Adipocyte (in vitro differentiated cells): ENCODE measurements around the gene PROKR2.

Experiments
- DNase-seq: peaks from one replicate; pipeline ENCODE4 v3.0.0-alpha.2; 2015; ENCODE audit warnings: low read depth
- H3K27me3 ChIP-seq: replicated peaks from 2 replicates; pipeline ENCODE4 v1.7.0; 2013; ENCODE audit warnings: mild to moderate bottlenecking, low read length, moderate library complexity; ENCODE audit not compliant: control insufficient read depth, insufficient read depth
- H3K36me3 ChIP-seq: 2 replicates; pipeline ENCODE4 v1.7.0; 2013; ENCODE audit warnings: low read length, mild to moderate bottlenecking, moderate library complexity; ENCODE audit not compliant: control insufficient read depth, insufficient read depth, severe bottlenecking
- H3K4me1 ChIP-seq: 2 replicates; pipeline ENCODE4 v1.7.0; 2013; ENCODE audit warnings: mild to moderate bottlenecking, low read length, moderate library complexity; ENCODE audit not compliant: control insufficient read depth, insufficient read depth
- H3K4me3 ChIP-seq: 2 replicates; pipeline ENCODE4 v1.7.0; 2013; ENCODE audit warnings: mild to moderate bottlenecking, low read length, moderate library complexity
- H3K9ac ChIP-seq: 2 replicates; pipeline ENCODE4 v1.7.0; 2013; ENCODE audit warnings: mild to moderate bottlenecking, low read length, moderate library complexity
- H3K9me3 ChIP-seq: 2 replicates; pipeline ENCODE4 v1.7.0; 2013; ENCODE audit warnings: mild to moderate bottlenecking, low read length, moderate library complexity; ENCODE audit not compliant: control insufficient read depth

The PROKR2 gene

DNA sequence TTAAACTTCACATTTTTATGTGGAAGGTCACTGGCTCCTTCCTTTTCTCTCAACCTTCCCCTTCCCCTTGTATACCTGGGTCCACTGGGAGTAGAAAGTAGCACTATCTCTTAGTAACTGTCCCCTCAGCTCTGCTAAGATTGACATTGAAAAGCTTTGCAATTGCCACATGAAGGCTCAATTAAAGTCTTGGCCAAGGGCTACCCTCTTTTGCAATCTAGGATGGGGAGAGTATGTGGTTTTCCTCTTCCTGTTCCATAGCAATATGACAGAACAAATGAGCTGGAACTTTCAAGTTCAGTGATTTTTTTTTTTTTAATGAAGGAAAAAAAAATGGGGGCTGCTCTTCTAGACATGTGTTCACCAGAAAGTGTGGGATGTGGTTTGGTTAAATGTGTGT lies 37.1 kb downstream of the PROKR2 start:
- Histone ChIP-seq H3K9ac (no peak overlapping the region), H3K4me3 (no peak overlapping the region), H3K4me1 (no peaks in the 10 kb centered on the region), H3K27me3 (no peaks in the 10 kb centered on the region), H3K9me3 (peaks cover 3% of the 10 kb centered on the region), H3K36me3 (no peaks in the 10 kb centered on the region)
- DNase-seq: no peak

DNA sequence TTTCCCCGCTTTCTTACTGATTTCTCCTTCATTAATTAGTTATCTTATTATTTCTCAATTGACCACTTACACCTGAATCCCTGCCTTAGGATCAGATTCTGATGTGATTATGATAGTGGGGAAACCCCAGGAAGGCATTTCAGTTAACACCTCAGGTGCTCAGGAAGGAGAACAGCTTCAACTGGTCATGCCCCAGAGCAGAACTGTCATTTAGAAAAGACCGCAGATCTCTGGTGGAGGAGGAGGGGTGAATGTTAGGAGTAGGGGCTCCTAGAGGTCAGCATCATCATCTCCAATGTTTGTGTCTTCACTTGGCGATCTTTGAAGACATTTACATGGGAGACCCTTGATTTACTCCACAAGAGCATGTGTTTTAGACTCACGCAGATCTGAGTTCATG lies 44.5 kb downstream of the PROKR2 start:
- Histone ChIP-seq H3K27me3 (peaks cover 5% of the 10 kb centered on the region), H3K9ac (no peak overlapping the region), H3K4me1 (no peaks in the 10 kb centered on the region), H3K36me3 (no peaks in the 10 kb centered on the region), H3K9me3 (no peaks in the 10 kb centered on the region), H3K4me3 (no peak overlapping the region)
- no peak for DNase-seq

DNA sequence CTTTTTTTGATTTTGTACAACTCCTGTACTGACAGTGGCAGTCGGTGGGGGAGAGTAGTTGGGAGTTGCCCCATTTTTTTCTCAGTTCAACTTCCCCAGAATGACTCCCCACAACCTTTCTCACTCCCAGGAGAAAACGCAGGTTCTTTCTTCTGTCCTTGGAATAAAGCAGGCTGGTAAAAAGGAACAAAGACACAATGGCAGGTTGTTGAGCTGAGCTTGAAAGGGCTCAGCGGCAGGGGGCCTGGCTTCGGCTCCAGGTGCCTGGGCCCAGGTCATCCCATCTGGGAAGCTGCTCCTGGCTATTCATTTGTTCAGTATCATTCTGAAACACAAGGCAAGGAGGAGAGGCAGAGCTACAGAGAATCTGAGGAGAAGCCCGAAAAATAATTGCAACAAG lies 46.2 kb downstream of the PROKR2 start:
- Histone ChIP-seq H3K9me3 (no peaks in the 10 kb centered on the region), H3K4me1 (no peaks in the 10 kb centered on the region), H3K36me3 (no peaks in the 10 kb centered on the region), H3K27me3 (peaks cover 5% of the 10 kb centered on the region), H3K4me3 (no peak overlapping the region), H3K9ac (no peak overlapping the region)
- DNase-seq: no peak

DNA sequence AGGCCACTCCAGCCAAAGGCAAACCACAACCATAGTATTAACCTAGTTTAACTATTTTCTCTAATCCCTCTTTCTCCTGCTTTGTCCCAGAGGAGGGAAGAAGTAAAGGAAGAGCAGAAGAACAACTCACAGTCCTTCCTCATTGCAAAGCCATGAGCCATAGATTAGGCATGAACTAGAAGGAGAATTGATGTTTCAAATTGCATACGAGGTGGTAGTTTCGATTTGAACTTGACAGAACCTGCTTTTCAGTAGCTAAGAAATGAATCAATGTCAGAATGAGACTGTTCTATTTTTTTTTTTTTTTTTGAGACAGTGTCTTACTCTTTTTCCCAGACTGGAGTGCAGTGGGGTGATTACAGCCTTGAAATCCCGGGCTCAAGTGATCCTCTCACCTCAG lies 48.3 kb downstream of the PROKR2 start:
- H3K4me3 ChIP-seq: no peak overlapping the region
- H3K9ac ChIP-seq: no peak overlapping the region
- peaks cover 16% of the 10 kb centered on the region for H3K27me3 ChIP-seq
- H3K36me3 ChIP-seq: no peaks in the 10 kb centered on the region
- no peak for DNase-seq
- no peaks in the 10 kb centered on the region for H3K9me3 ChIP-seq
- H3K4me1 ChIP-seq: no peaks in the 10 kb centered on the region

DNA sequence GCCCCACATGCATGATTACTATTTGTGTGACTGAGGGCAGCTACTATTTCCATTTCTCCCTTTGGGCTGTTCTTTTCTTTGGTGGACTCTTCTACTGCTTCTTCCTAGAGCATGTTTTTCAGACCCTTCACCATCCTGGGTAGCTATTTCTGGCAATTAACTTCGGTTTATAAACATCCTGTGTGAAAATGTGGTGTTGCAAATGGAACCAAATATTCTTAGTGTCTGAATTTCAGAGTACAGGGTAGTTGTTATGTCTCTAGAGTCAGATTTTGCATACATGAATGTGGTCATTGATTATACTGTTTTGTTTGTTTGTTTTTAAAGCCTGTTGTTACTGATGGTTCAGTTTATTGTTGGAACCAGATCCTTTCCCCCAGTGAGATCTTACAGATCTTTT lies 49.7 kb downstream of the PROKR2 start:
- no peak for DNase-seq
- Histone ChIP-seq H3K9ac (no peak overlapping the region), H3K4me3 (no peak overlapping the region), H3K27me3 (peaks cover 16% of the 10 kb centered on the region), H3K36me3 (no peaks in the 10 kb centered on the region), H3K4me1 (no peaks in the 10 kb centered on the region), H3K9me3 (no peaks in the 10 kb centered on the region)
